Gastrocnemius medialis (tissue), 4 donors: ENCODE data around the gene CLPSL1.

Experiments
- POLR2A ChIP-seq, 2 donors: fragments of 450-650 bp; IDR thresholded peaks; one replicate each; pipeline ENCODE4 v1.6.1; 2017; ENCODE audit warnings: antibody characterized with exemption in 2 of 2, mild to moderate bottlenecking in 2 of 2, moderate library complexity in 2 of 2
- TF ChIP-seq, protein P1 (sequence below), 5 experiments: fragments of 450-650 bp in 3 of 5; fragments of 200-600 bp in 2 of 5; sonication (generic) in 2 of 5; IDR thresholded peaks in 4 of 5; conservative IDR thresholded peaks in 1 of 5; 1 replicate in 4 of 5; 2 replicates in 1 of 5; pipeline ENCODE4 v1.5.1; 2016 to 2019; ENCODE audit warnings: antibody characterized with exemption in 5 of 5, mild to moderate bottlenecking in 3 of 5, moderate library complexity in 3 of 5

DNA sequence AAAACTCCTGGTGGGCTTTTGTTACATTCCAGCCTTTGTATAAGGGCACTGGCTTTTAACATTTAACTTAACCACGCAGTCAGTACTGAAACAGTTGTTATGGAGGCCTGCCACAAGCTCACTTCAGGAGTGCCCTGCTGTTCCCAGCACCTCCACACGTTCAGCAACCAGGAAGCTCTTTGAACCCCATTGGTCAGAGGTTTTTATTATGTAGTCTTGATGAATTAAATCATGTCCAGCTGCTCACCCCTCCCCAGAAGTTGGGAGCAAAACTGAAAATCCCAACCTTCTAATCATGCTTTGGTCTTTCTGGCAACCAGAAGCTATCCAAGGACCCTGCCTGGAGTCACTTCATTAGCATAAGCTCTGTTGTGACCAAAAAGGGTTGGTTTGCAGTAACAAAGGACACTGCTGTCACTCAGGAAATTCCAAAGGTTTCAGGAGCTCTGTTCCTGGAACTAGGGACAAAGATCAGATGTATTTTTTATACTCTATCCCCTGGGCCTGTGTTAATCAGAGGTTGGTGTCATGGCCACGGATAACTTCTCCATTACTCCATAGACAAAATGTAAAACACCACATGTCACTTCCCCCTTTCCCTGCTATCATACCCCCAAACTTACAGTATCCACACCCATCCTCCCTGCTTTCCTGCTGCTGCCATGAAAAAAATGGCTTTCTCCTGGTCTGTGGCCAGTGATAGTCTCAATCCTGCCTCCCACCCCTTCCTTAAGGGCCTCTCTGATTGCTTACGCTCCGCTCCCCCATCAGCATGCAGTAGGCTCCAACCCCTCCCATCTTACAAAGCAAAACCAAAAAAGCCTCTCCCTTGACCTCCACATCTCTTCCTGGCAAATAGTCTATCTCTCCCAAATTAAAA is 40.9 kb upstream of the CLPSL1 start:
- TF ChIP-seq, protein P1, sequence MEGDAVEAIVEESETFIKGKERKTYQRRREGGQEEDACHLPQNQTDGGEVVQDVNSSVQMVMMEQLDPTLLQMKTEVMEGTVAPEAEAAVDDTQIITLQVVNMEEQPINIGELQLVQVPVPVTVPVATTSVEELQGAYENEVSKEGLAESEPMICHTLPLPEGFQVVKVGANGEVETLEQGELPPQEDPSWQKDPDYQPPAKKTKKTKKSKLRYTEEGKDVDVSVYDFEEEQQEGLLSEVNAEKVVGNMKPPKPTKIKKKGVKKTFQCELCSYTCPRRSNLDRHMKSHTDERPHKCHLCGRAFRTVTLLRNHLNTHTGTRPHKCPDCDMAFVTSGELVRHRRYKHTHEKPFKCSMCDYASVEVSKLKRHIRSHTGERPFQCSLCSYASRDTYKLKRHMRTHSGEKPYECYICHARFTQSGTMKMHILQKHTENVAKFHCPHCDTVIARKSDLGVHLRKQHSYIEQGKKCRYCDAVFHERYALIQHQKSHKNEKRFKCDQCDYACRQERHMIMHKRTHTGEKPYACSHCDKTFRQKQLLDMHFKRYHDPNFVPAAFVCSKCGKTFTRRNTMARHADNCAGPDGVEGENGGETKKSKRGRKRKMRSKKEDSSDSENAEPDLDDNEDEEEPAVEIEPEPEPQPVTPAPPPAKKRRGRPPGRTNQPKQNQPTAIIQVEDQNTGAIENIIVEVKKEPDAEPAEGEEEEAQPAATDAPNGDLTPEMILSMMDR (IDR thresholded peaks at IDR 0.05 in 4 of 5, conservative IDR thresholded peaks at IDR 0.05 in 1 of 5), result no peak
- peak in 1 of 2 donors; percentile 20 for TF ChIP-seq POLR2A (IDR thresholded peaks at IDR 0.05)
